Measurements from ENCODE around the gene CASQ1.

- TF ChIP-seq, protein P1, sequence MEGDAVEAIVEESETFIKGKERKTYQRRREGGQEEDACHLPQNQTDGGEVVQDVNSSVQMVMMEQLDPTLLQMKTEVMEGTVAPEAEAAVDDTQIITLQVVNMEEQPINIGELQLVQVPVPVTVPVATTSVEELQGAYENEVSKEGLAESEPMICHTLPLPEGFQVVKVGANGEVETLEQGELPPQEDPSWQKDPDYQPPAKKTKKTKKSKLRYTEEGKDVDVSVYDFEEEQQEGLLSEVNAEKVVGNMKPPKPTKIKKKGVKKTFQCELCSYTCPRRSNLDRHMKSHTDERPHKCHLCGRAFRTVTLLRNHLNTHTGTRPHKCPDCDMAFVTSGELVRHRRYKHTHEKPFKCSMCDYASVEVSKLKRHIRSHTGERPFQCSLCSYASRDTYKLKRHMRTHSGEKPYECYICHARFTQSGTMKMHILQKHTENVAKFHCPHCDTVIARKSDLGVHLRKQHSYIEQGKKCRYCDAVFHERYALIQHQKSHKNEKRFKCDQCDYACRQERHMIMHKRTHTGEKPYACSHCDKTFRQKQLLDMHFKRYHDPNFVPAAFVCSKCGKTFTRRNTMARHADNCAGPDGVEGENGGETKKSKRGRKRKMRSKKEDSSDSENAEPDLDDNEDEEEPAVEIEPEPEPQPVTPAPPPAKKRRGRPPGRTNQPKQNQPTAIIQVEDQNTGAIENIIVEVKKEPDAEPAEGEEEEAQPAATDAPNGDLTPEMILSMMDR (IDR thresholded peaks at IDR 0.05): no peak
- TF ChIP-seq EZH2 (IDR thresholded peaks at IDR 0.05; ENCODE audit: borderline replicate concordance, insufficient read depth, low read depth, low read length, poor library complexity, severe bottlenecking): no peak
Measured at GRCh38 chr1:160207771-160208556, 17.6 kb downstream of the CASQ1 start.

Data from B cell (primary cell).